ENCODE results near the gene CNTNAP1.
A peak's percentile ranks its signal among the peaks of the same experiment; 100 is the strongest.

The CNTNAP1 gene

DNA sequence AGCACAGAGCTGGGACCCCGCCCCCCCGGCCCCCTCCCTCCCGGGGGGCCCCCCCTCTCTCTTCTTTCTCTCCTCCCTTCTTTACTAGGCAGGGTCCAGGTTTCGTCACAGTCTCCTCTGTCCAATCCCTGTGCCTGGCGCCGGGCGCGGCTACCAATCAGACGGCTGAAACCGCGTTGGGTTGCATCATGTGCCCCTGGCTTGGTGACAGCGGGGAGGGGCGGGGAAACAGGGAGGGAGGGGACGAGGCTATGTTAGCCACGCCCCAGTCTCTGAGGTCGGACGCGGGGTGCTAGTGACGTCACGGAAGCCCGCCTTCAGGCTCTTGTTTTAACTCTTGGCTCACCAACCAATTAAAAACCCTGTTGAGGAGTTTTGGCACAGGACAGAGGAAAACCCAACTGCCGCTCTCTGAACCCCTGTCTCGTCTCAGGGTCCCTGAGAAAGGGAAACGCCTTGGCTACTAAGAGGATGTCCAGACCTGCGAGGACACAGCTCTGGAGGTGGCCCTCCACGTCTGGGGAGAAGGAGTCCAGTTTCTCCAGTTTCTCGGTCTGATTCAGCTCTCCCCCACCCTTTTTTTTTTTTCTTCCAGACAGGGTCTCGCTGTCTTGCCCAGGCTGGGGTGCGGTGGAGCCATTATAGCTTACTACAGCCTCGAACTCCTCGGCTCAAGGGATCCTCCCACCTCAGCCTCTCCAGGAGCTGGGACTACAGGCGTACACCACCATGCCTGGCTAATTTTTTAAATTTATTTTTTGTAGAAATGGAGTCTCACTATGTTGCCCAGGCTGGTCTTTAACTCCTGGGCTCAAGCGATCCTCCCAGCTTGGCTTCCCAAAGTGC is 5.1 kb upstream of the CNTNAP1 start:
- H3K4me1 ChIP-seq (ENCODE audit: control insufficient read depth, insufficient read depth, low read length, poor library complexity, severe bottlenecking): peaks cover 69% of the 10 kb centered on the region
- no peaks in the 10 kb centered on the region for H3K9me3 ChIP-seq (ENCODE audit: control insufficient read depth, low read length)
- DNase-seq: peak; percentile 96 to 97 (median 97)
- no peaks in the 10 kb centered on the region for H3K36me3 ChIP-seq (ENCODE audit: control insufficient read depth, insufficient read depth, low read length)
- H3K27ac ChIP-seq (ENCODE audit: insufficient read depth, low read length, poor library complexity, severe bottlenecking): peak overlapping the region; percentile 63
- H3K27me3 ChIP-seq (replicated peaks; ENCODE audit: control insufficient read depth, insufficient read depth, low read length, poor library complexity, severe bottlenecking): peaks cover 53% of the 10 kb centered on the region
- peak overlapping the region; percentile 76 for H3K4me3 ChIP-seq (ENCODE audit: insufficient read depth, low read depth, low read length, poor library complexity, severe bottlenecking)

DNA sequence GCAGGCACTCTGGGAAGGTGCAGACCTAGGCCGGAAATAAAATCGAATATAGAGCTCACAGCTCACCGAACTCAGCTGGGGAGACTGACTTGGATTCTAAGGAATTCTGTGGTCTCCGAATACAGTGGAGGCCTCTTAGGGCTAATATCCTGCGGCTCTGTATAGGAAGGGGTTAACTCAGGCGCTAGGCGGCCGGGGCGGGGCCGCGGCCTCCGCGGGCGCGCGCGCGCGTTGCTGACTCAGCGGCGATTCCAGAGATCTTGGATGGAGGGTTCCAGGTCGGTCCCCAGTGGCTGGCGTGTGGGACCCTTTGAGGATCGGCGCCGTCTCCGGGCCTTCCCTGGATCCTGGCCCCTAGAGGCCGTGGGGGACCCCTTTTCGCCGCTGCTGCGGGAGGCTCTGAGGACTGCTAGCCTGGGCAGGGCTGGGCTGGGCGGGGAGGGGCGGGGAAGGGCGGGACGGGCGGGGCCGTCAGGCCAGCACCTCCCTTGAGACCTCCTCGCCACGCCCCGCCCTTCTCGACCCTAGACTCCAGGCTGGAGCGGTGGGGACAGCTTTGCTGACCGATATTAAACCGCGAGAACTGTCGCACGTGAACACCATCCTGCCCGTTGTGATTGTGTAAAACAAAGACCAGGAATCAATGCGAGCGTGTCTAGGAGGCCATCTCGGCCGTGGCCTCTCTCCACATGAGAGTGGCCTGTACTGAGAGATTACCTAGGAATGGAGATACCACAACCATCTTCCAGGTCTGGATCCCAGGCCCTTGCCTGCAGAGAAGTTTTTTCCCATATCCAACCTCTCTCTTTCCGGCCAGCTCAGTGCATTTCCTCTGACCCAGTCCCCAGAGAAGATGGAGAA is 4.2 kb upstream of the CNTNAP1 start:
- Histone ChIP-seq H3K4me3 (ENCODE audit: insufficient read depth, low read depth, low read length, poor library complexity, severe bottlenecking) (peak overlapping the region; percentile 76), H3K36me3 (ENCODE audit: control insufficient read depth, insufficient read depth, low read length) (no peaks in the 10 kb centered on the region), H3K27me3 (replicated peaks; ENCODE audit: control insufficient read depth, insufficient read depth, low read length, poor library complexity, severe bottlenecking) (peaks cover 49% of the 10 kb centered on the region), H3K4me1 (ENCODE audit: control insufficient read depth, insufficient read depth, low read length, poor library complexity, severe bottlenecking) (peaks cover 77% of the 10 kb centered on the region), H3K9me3 (ENCODE audit: control insufficient read depth, low read length) (no peaks in the 10 kb centered on the region), H3K27ac (ENCODE audit: insufficient read depth, low read length, poor library complexity, severe bottlenecking) (peak overlapping the region; percentile 63)
- DNase-seq: peak; percentile 44 to 64 (median 50)

DNA sequence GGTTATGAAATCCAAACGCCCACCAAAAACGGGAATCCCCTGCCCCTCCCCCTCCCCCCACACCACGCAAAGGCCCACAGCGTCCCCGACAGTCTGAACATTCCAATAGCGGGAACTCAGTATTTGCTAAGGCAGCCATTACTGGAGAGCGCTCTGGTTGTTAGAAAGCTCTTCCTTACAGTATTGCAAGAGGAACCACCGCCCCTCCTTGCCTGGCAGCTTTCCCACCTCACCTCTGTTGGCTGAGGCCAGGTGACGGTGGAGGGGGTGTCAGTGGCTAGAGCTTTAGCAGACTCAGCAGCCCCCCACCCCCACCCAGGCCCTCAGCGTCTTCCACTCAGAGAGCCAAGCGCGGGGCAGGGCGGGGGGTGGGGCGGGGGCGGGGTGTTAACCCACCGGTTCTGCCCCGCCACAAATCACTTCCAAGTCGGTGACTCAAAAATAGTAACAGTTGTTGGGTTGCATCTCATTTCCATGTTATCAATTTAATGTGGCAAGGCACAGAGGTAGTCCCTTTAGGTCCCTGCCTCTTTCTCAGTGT is 3.3 kb upstream of the CNTNAP1 start:
- peaks cover 41% of the 10 kb centered on the region for H3K27me3 ChIP-seq (replicated peaks; ENCODE audit: control insufficient read depth, insufficient read depth, low read length, poor library complexity, severe bottlenecking)
- peak in 2 of 3 donors; percentile 21 to 41 for DNase-seq
- H3K36me3 ChIP-seq (ENCODE audit: control insufficient read depth, insufficient read depth, low read length): no peaks in the 10 kb centered on the region
- H3K4me1 ChIP-seq (ENCODE audit: control insufficient read depth, insufficient read depth, low read length, poor library complexity, severe bottlenecking): peaks cover 77% of the 10 kb centered on the region
- peak overlapping the region; percentile 76 for H3K4me3 ChIP-seq (ENCODE audit: insufficient read depth, low read depth, low read length, poor library complexity, severe bottlenecking)
- H3K9me3 ChIP-seq (ENCODE audit: control insufficient read depth, low read length): no peaks in the 10 kb centered on the region
- H3K27ac ChIP-seq (ENCODE audit: insufficient read depth, low read length, poor library complexity, severe bottlenecking): peak overlapping the region; percentile 64

DNA sequence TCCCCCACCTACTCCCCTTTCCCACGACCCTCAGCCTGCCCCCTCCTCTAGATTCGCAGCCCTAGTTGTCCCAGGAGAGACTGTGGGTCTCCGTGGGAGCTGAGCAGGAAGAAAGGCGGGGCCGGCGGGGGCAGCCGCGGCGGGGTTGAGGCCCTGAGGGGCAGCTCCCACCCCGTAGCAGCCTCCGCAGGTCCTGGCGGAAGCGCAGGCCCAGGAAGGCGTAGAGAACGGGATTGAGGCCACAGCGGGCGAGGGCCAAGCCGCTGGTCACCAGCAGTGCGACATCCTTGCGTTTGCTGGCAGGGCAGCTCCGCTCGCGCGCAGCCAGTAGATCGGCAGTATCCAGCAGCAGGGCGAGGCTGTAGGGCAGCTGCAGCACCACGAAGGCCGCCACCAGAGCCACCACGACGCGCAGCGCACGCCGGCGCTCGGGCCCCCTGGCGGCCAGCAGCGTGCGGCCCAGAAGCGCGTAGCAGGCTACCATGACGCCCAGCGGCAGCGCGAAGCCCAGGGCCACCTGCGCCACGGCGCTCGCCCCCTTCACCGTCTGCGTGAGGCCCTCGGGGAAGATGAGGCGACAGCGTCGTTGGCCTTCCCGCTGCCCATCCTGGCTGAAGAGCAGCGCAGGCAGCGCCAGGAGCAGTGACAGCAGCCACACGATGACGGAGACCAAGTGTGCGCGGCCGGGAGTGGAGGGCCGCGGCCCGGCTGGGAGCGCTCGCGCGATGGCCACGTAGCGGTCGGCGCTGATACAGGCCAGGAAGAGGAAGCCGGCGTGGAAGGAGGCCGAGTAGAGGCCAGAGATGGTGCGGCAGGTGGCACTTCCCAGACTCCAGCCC is 2.6 kb upstream of the CNTNAP1 start:
- Histone ChIP-seq H3K4me3 (ENCODE audit: insufficient read depth, low read depth, low read length, poor library complexity, severe bottlenecking) (peak overlapping the region; percentile 49), H3K36me3 (ENCODE audit: control insufficient read depth, insufficient read depth, low read length) (no peaks in the 10 kb centered on the region), H3K27me3 (replicated peaks; ENCODE audit: control insufficient read depth, insufficient read depth, low read length, poor library complexity, severe bottlenecking) (peaks cover 34% of the 10 kb centered on the region), H3K4me1 (ENCODE audit: control insufficient read depth, insufficient read depth, low read length, poor library complexity, severe bottlenecking) (peaks cover 70% of the 10 kb centered on the region), H3K9me3 (ENCODE audit: control insufficient read depth, low read length) (no peaks in the 10 kb centered on the region), H3K27ac (ENCODE audit: insufficient read depth, low read length, poor library complexity, severe bottlenecking) (peak overlapping the region; percentile 64)
- DNase-seq: peak; percentile 50 to 58 (median 53)

DNA sequence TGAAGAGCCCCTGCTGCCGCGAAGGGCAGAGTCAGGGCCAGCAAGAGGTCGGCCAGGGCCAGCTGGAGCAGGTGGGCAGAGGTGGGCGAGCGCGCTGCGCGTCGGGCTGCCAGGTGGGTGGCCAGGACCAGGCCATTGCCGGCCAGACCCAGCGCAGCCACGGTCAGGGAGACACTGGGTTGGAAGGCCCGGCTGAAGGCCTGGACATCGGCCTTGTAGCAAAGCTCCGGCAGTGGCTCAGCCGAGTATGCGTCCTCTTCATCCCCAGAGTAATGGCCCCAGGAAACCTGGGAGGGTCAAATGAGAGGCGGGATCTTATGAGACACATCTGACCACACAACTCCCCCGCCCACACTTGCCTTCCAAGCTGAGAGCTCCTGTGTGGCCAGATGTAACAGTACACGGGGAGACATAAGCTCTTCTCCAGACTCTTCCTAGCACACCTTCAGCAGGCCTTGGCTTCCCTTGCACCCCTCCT is 2.0 kb upstream of the CNTNAP1 start:
- no peak for DNase-seq
- H3K27ac ChIP-seq (ENCODE audit: insufficient read depth, low read length, poor library complexity, severe bottlenecking): peak overlapping the region; percentile 64

DNA sequence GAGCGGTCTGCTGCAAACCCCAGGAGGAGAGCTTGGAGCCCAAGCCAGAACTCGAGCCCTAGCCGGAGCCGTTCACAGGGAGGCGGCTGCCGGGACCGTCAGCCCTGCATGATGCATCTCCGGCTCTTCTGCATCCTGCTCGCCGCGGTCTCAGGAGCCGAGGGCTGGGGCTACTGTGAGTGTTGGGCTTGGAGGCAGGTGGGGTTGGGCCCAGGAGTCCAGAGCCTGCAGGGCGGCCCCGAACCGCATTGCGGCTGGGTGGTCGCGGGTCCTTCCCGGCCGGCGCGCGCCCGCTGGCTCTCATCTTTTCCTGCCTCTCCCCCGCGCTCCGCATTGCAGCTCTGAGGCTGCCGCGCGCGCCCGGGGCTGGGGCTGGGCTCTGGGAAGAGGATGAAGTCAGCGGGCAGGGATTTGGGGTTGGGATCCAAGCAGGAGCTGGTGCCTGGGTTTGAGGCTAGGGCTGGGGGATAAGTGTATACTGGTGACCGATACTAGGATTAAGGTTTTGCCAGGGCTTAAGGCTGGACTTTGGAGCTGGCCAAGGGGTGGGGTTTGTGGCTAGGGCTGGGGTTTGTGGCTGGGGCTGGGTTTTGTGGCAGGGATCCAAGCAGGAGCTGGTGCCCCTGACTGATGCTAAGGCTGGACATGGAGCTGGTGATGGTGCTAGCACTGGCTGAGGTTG is 532 bp downstream of the CNTNAP1 start:
- DNase-seq: peak in 1 of 3 donors; percentile 13
- peaks cover 13% of the 10 kb centered on the region for H3K27me3 ChIP-seq (replicated peaks; ENCODE audit: control insufficient read depth, insufficient read depth, low read length, poor library complexity, severe bottlenecking)
- H3K4me1 ChIP-seq (ENCODE audit: control insufficient read depth, insufficient read depth, low read length, poor library complexity, severe bottlenecking): peaks cover 44% of the 10 kb centered on the region
- H3K9me3 ChIP-seq (ENCODE audit: control insufficient read depth, low read length): no peaks in the 10 kb centered on the region
- no peak overlapping the region for H3K27ac ChIP-seq (ENCODE audit: insufficient read depth, low read length, poor library complexity, severe bottlenecking)
- no peaks in the 10 kb centered on the region for H3K36me3 ChIP-seq (ENCODE audit: control insufficient read depth, insufficient read depth, low read length)
- H3K4me3 ChIP-seq (ENCODE audit: insufficient read depth, low read depth, low read length, poor library complexity, severe bottlenecking): peak overlapping the region; percentile 35

More for the DNA sequence above, 2.0 kb upstream of the CNTNAP1 start:
- Histone ChIP-seq H3K36me3 (ENCODE audit: control insufficient read depth, insufficient read depth, low read length) (no peaks in the 10 kb centered on the region), H3K9me3 (ENCODE audit: control insufficient read depth, low read length) (no peaks in the 10 kb centered on the region), H3K4me1 (ENCODE audit: control insufficient read depth, insufficient read depth, low read length, poor library complexity, severe bottlenecking) (peaks cover 66% of the 10 kb centered on the region), H3K4me3 (ENCODE audit: insufficient read depth, low read depth, low read length, poor library complexity, severe bottlenecking) (peak overlapping the region; percentile 49), H3K27me3 (replicated peaks; ENCODE audit: control insufficient read depth, insufficient read depth, low read length, poor library complexity, severe bottlenecking) (peaks cover 27% of the 10 kb centered on the region)

DNA sequence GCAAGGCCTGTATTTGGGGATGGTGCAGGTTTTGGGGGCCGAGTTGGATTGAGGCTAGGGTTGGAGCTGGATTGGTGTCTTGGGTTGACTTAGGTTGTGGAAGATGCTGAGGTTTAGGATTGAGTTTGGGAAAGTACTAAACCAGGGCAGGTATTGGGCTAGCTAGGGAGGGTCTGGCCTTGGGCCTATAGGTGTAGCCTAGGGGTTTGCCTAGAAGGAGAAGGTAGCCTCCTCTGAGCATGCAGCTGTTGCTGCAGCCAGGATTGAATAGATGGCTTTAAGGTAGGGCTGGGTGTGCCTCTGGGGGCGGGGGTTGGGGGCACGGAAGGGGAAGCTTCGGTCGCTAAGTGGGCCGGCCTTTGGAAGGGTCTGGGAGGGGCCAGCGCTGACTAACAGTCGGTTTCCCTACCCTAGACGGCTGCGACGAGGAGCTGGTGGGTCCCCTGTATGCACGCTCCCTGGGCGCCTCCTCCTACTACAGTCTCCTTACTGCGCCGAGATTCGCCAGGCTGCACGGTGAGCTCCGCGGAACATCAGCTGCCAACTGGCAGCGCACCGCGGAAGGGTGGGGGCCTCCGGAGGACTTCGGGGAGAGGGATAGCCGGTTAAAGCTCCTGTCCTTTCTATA is 1.2 kb downstream of the CNTNAP1 start:
- H3K27ac ChIP-seq (ENCODE audit: insufficient read depth, low read length, poor library complexity, severe bottlenecking): no peak overlapping the region
- peak overlapping the region; percentile 35 for H3K4me3 ChIP-seq (ENCODE audit: insufficient read depth, low read depth, low read length, poor library complexity, severe bottlenecking)
- peaks cover 13% of the 10 kb centered on the region for H3K27me3 ChIP-seq (replicated peaks; ENCODE audit: control insufficient read depth, insufficient read depth, low read length, poor library complexity, severe bottlenecking)
- DNase-seq: peak in 1 of 3 donors; percentile 13
- no peaks in the 10 kb centered on the region for H3K36me3 ChIP-seq (ENCODE audit: control insufficient read depth, insufficient read depth, low read length)
- H3K4me1 ChIP-seq (ENCODE audit: control insufficient read depth, insufficient read depth, low read length, poor library complexity, severe bottlenecking): peaks cover 40% of the 10 kb centered on the region
- no peaks in the 10 kb centered on the region for H3K9me3 ChIP-seq (ENCODE audit: control insufficient read depth, low read length)

DNA sequence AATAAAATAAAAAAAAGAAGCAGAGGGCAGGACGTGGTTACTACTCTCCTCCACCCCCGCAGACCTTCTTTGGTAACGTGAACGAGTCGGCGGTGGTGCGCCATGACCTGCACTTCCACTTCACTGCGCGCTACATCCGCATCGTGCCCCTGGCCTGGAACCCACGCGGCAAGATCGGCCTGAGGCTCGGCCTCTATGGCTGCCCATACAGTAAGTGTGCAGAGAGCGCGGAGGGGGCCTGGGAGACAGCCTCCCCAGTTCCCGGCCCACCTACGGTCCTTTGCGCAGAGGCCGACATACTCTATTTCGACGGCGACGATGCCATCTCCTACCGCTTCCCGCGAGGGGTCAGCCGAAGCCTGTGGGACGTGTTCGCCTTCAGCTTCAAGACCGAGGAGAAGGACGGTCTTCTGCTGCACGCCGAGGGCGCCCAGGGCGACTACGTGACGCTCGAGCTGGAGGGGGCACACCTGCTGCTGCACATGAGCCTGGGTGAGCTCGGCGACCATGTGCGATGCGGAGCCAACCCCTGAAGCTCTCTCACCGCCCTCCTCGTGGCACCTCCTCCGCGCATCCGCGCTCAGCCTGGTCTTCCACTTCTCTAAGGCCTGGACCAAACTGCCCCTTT is 2.7 kb downstream of the CNTNAP1 start:
- H3K9me3 ChIP-seq (ENCODE audit: control insufficient read depth, low read length): no peaks in the 10 kb centered on the region
- H3K4me1 ChIP-seq (ENCODE audit: control insufficient read depth, insufficient read depth, low read length, poor library complexity, severe bottlenecking): peaks cover 26% of the 10 kb centered on the region
- DNase-seq: no peak
- no peak overlapping the region for H3K4me3 ChIP-seq (ENCODE audit: insufficient read depth, low read depth, low read length, poor library complexity, severe bottlenecking)
- H3K27ac ChIP-seq (ENCODE audit: insufficient read depth, low read length, poor library complexity, severe bottlenecking): no peak overlapping the region
- peaks cover 13% of the 10 kb centered on the region for H3K27me3 ChIP-seq (replicated peaks; ENCODE audit: control insufficient read depth, insufficient read depth, low read length, poor library complexity, severe bottlenecking)
- no peaks in the 10 kb centered on the region for H3K36me3 ChIP-seq (ENCODE audit: control insufficient read depth, insufficient read depth, low read length)
